Middle frontal gyrus (tissue), 1 donor: ENCODE results near the gene NRDC.

Experiments used
- DNase-seq: peaks from one replicate; pipeline ENCODE4 v3.0.0-alpha.2; 2015; ENCODE audit warnings: low spot score; ENCODE audit errors: extremely low spot score

Gene NRDC

DNA sequence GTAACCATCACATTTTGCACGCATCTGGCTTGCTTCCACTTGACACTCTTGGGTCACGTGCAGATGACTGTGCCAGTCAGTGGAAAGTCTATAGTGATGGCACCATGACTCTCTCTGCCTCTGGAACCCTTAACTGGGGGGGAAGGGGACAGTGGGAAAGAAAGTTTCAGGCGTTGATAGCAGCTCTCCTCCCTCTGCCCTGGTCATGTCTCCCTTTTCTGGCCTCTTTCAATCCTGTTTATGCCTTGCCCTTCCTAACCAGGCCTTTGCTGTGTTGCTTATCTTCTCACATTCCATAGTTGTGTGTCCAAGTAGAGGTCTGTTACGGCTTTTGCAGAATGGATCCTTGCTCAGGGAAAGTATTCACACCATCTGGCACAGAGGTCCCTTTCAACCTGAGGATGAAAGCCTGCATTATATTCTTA, 93.5 kb downstream of the NRDC start:
- no peak for DNase-seq

DNA sequence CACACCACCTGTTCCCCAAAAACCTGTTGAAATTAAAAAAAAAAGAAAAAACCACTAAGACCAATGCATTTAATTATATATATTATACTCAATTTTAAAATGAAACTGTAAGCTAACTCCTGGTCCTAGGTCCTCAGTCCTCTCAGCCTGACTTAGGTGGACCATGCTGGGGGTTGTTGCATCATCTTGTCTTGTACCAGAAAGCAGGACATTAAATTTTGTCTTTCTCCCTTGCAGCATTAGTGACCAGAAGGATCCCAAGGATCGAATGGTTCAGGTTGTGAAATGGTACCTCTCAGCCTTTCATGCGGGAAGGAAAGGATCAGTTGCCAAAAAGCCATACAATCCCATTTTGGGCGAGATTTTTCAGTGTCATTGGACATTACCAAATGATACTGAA, 97.6 kb downstream of the NRDC start:
- no peak for DNase-seq

DNA sequence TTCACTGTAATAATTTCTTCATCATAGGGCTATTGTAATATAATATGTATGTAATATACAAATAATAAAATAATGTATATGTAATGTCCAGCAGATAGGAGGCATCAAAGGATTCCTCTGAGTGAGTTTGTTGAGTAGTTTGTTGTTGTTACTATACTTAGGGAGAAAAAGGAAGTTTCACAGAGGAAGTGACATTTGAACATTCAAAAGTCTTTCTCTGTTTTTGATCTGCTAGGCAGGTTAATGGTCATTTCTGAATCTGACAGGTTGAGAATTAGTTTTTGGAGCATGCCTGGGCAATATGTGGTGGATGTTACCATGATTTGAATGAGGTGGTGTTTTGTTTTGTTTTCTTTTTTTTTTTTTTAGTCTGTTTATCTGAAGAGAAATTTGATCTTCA, 102.1 kb downstream of the NRDC start:
- no peak for DNase-seq

DNA sequence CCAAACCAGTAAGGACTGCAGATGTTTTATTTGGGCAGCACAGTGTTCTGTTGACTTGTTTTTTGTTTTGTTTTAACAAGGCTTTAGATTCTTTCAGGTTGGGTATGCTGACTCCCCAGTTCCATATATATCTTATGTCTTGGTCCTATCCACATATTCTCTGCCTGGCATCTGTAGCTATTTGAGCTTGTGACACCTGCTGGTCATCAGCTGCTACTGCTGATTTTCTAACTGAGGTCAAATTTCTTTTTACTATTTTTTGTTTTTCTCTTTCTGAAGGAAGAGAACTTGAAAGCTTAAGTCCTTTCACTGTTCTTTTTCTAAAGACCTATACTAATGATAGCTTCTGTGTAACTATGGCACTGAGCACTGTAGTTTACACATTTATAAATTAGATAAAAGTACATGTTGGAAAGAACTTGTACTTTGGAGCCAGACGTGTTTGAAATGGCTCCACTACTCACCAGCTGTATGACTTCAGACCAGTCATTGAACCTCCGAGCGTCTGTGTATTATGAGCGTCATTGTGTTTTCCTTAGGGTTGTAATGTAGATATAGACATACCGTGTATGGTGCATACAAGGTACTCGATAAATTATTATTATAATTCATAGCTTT, 109.4 kb downstream of the NRDC start:
- DNase-seq = no peak

DNA sequence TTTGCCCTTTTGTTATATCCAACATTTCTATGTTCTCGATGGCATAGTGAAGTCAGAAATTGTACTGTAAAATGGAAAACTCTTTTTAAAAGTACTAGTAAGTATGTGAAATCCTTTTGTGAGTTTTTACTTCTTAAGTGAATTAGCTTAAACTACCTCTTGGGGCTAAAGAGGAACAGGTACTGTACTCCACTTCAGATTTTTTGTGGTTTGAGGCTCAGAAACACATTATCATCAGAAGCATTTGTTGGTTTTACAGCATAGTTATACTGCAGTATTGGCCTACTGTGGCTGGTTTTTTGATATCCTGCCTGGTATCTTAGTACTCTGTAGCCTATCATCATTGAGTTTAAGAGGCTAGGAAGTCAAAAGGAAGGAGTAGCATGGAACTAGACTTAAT, 117.2 kb downstream of the NRDC start:
- no peak for DNase-seq

DNA sequence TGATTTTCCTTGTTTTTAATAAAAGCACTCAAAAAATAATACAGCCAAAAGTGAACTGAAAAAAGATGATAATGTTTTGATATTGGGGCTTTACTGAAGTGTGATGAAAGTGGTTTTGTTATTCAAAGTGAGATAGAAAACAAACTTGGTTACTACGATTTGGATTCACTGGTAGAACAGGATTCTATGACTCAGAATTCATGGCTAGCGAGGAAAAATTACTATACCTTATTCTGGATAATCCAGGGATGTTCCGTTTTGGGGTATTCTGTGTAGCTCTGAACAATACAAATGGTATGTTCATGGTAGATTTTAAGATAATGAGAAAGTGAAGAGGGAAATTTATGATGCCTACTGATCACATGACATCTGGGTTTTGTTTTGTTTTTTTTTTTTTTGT, 117.7 kb downstream of the NRDC start:
- no peak for DNase-seq

DNA sequence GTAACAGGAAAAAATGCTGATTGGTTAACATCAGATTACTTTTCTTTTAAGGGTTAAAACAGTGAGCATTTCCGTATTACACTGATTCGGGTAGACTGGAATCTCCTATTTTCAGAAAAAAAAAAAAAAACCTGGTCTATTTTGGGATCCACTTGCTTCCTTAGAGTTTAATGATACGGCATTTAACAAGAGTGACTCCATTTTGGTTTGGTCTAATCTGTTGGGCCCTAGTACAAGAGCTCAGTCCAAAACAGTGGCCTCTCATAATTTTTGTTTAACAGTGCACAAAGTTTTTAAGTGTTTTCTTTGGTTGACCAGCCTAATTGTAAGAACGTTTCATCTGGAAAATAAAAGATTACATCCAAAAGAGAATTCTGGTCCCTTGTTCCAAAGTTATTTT, 120.2 kb downstream of the NRDC start:
- DNase-seq = no peak

DNA sequence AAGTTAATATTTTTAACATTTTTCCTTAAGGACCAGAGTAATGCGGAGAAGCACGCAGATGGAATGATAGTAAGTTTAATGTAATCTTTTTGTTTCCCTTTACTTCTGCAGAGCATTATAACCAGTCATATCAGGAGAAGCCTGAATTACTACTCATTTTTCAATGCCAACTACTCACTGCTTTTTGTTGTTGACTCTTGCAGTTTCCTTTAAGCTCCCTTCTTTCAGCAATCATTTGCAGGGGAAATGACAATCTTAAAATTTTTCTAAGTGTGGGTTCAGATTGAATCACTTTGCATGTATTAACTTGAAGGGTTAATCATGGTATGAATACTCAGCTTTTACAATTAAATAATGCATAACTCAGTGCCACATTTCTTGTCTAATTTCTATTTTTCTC, 122.2 kb downstream of the NRDC start:
- no peak for DNase-seq

DNA sequence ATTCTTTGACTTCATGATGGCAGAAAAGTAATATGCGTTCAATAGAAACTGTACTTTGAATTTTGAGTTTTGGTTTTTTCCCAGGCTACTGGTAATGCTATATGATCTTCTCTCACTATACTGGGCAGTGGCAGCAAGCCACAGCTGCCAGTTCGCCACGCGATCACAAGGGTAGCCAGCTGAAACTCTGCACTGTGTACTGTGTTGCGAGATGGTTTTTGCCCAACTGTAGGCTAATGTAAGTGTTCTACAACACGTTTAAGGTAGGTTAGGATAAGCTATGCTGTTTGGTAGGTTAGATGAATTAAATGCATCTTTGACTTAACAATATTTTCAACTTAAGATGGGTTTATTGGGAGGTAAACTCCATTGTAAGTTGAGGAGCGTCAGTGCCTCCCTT, 123.1 kb downstream of the NRDC start:
- no peak for DNase-seq

DNA sequence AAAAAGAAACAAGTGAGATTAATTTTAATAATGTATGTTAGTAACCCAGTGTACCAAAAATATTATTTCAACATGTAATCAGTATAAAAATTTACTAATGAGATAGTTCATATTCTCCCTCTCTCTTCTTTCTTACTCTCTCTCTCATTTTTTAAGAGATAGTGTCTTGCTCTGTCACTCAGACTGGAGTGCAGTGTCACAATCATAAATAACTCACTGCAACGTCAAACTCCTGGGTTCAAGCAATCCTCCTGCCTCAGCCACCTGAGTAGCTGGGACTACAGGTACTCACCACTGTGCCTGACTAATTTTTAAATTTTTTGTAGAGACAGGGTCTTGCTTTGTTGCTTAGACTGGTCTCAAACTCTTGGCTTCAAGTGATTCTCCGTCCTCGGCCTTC, 123.9 kb downstream of the NRDC start:
- no peak for DNase-seq

DNA sequence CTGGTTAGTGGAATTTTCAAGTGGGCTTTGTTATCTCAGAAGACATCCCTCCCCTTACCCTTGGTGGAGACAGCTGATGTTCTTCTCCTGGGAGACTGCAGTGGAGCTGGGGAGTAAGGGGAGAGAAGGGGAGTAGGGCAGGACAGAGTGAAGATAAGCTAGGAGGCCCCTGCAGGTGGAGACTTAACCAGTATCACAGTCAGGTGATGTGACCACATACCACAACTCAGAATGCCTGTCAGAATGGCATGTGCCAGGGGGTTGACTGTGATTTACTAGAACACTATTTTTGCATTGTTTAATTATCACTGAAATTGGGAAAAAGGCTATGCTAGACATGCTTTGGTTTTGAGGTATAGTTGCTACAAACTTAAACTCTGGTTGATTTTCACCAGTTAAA, 124.6 kb downstream of the NRDC start:
- DNase-seq = no peak

DNA sequence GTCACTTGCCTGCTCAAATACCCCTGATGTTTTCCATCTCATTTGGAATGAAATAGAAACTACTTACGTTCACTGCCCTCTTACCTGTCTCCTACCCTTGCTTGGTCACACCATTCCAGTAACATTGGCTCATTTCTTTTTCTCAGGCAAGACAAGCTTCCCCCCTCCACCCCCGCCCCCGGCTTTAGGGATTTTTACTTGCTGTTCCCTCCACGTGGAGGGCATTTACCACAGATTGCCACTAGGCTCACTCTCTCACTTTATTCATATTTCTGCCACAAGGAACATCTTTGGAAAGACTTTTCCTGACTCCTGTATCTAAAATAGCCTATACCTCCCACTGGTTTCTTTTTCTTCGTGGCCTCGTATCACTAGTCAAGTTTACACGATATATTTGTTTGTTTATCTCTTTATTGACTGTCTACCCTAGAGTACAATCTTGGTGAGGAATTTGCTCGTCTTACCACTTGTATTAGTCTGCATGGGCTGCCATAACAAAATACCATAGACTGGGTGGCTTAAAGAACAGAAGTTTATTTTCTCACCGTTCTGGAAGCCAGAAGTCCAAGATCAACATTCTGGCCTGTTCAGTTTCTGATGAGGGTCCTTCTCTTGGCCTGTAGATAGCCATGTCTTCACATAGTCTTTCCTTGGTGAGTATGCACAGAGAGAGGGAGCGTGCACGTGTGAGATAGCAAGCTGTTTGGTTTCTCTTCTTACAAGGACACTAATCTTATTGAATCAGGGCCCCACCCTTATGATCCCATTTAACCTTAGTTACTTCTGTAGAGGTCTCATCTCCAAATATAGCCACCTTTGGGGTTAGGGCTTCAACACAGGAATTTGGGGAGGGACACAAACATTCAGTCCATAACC, 126.2 kb downstream of the NRDC start:
- DNase-seq = no peak

DNA sequence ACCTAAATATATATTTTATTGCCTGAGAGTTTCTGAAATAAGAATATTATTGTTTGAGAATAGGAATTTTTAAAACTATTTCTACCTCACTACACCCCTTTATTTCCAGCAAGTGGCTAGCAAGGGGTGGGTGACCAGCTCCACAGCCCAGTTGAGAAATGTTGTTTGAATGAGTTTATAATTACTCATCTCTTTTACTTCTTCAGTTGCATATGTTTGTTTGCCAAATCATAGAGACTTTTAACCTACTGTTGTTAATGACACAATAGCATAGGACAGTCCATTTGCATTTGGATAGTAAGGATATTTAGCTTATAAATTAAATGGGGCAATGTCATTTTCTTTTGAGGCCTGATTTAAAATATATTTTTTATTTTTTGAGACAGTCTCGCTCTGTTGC, 127.8 kb downstream of the NRDC start:
- DNase-seq = no peak

DNA sequence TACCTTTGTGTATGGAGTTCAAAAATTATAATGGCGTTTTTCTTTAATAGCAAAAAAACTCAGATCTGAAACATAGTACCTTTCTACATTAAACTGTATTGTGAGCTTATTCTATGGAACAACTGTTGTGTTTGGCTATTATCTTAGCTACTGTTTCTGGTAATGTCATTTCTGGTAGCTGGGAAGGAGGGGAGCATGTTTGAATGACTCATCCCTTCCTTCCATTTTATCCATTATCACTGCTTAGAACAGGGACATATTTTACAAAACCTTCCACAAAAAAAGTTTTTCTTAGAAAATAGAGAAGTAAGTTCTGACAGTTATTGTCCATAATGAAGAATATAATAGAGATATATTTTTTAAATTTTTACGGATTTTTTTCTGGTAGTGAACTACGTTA, 128.3 kb downstream of the NRDC start:
- no peak for DNase-seq

DNA sequence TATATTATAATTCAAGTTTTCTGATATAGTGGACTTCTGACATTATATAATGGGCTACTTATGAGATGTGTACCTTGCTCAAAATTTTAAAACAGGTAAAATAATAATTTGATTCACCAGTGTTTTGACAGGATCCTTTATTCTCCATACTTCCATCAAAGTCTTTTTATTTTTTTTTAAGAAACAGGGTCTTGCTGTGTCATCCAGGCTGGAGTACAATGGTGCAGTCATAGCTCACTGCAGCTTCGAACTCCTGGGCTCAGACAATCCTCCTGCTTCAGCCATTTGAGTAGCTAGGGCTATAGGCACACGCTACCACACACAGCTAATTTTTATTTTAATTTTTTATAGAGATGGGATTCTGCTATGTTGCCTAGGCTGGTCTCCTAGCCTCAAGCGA, 129.4 kb downstream of the NRDC start:
- no peak for DNase-seq

DNA sequence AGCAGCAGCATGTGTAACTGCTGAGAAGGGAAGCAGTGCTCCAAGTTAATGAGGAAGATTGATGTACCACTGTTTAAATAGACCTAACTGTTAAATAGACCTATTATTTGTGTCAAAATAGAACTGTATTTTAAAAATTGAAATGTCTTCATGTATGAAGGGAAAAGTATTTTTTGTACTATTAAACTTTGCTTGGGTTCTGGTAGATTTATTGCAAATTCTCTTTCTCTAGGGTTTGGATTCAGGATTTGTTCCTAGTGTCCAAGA, 133.3 kb downstream of the NRDC start:
- no peak for DNase-seq

DNA sequence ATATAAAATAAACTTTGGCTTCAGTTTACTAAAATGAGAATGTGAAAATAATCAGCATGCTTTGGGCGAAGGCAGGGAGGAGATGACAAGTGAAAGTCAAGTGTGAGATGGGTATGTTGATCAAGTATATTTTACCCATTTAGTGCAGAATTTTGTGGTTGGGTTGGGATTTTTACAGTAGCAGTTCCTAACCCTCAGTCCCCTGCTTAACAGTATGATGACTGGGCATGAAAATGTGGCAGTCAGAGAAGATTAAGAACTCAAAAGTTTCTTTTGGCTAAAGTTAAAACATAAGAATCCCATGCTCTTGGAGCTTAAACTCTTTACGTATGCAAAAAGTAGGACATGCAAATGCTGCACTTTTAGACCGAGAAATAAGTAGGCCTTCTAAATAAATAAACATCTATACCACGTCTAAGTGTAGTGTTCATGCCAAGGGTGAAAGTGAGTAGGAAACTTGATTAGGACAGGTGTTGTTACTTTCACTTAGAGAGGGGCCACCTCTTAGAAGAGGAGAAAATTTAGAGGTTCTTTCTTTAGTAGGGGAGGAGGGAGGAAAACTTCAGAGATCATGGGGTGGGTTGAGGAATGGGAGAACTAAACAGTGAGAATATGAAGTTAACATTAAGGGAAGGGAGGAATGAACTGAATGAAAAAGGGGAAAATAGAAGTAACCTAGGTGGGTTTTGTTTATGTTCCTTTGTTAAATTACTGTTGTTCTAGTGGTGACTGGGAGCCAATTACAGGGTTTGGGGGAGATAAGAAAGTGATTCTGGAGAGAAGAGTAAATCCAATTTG, 133.8 kb downstream of the NRDC start:
- no peak for DNase-seq

DNA sequence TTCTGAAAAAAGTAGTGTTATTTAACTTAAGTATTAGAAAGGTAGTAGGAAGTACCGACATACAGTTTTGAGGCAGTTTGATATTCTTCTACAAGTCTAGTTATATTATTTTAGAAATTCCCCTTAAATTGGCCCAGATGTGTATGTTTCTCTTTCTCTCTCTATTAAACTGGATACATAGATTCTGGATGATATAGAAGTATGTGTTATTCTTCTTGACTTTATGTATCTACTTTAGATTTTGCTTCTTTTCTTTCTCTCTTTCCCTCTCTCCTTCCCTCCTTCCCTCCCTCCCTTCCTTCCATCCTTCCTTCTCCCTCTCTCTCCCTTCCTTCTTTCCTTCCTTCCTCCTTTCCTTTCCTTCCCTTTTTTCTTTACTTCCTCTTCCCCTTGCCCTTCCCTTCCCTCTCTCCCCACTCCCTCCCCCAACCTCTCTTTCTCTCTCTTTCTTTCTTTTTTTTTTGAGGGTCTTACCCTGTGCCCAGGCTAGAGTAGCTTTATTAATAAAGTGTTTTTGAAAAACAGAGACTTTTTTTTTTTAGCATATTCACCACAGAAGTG, 137.3 kb downstream of the NRDC start:
- DNase-seq = no peak

DNA sequence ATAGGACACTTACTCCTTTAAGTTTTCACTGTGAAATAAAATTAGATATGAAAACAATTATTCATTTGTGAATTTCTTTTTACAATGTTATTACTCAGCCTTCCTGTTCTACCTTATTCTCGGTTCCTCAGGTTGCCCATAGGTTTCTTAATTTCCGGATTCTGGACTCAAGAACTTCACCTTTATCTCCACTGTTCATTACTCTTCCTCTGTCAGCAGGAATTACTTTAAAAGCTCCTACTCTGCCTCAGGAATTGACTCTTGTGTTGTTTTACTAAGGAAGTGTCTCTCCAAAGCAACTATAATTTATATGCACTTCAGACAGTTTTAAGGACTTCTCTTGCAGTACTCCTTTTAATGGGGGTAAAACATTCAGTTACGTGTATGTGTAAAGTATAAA, 137.9 kb downstream of the NRDC start:
- no peak for DNase-seq
